HG03159 (cell line): ENCODE data around the gene DCDC1.

ENCODE experiments used
- ATAC-seq: cut with Tn5 transposase; IDR thresholded peaks from one replicate; pipeline ENCODE4 v1.9.1; 2021; ENCODE audit warnings: mild to moderate bottlenecking, moderate library complexity; ENCODE audit not compliant: unreplicated experiment

DCDC1 gene

DNA sequence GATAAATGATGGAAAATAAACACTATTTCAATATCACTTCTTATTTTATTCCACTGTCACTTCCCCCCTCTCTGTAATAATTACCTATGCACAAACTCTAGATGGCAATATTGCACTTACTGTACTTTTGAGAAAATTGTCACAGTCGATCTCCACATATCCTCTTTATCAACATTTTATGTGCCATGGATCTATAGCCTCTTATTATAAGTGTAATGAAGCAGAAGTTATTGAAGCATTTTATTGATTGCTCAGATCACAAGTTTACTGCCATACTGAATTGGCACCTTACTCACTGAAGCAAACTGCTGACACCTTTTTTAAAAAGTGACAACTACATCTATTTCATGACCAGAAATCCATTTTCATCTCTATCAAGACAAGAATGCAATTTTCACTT, 133.4 kb downstream of the DCDC1 start:
- no peak for ATAC-seq

DNA sequence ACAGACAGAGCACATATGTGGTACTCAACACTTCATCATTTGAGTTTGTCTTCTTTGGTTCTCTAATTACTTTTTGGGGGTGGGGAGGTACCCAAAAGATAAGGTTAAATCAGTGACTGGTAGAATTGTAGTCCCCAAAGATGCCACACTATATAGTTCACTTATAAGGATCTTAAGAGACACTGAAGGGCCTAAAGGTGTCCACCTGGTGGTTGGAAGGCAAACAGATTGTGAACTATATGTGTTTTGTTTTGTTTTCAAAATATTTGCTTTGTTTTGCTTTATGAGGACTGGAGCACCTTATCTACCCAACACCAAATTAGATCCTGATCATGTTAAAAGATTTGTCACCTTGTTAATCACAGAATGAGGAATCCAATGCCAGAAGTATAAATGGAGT, 136.1 kb downstream of the DCDC1 start:
- ATAC-seq: peak; percentile 67

DNA sequence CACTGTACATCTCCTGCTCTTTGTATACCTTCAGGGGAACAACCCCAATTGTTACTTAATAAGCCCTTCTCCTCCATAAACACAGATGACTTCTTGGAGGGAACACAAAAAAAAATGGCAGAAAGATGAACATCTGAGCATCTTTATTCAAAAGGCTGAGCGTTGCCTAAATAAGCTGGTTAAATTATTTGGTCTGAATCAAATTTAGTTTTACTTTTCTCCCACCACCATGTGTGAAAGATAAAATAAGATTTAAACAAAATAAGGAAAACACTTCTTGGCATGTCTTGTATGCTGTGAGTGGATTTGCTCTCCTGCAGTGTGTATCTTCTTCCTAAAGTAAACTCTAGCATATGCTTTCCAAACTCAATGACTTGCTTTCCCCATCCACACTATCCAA, 137.9 kb downstream of the DCDC1 start:
- no peak for ATAC-seq

DNA sequence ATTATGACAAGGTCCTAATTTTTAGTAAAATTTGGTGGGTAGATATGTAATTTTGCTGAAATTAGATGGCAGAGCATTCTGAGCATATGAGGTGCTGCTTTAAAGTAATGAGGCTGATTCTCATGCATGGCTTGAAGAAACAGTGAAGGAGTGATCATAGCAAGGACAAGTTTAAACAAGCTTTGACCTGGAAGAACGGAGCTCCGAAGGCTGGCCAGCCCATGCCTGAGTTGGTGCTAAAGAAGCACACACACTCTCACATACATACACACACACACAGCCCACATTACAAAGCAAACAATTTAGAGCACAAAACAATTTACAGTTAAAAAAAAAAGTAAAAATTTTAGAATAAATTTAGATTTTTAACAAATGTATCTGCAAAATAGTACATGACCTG, 150.7 kb downstream of the DCDC1 start:
- ATAC-seq: no peak

DNA sequence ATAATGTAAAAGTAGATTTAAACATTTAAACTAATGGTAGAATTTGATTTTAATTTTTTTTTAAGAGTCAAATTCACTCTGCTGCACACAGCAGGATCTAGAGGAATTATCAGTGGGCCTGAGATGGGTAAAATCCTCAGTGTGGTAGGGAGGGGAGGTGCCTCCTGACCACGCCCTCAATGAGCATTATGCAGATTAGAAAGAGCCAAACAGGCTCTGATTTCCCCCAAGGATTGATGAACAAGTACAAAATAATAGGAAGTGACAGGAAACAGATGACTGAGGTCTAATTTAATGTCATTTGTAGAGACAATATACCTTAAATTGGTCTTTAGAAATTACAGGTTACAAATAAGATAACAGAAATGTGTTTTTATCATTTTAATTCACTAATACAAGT, 155.2 kb downstream of the DCDC1 start:
- no peak for ATAC-seq

- no peak for ATAC-seq
Measured at GRCh38 chr11:31199378-31199777, 170.2 kb downstream of the DCDC1 start.

- no peak for ATAC-seq
Measured at GRCh38 chr11:31173926-31174680, 195.4 kb downstream of the DCDC1 start.

- peak; percentile 77 for ATAC-seq
Measured at GRCh38 chr11:31160504-31161422, 208.8 kb downstream of the DCDC1 start.

GRCh38 chr11:31150841-31151240, 218.7 kb downstream of the DCDC1 start:
- no peak for ATAC-seq

DNA sequence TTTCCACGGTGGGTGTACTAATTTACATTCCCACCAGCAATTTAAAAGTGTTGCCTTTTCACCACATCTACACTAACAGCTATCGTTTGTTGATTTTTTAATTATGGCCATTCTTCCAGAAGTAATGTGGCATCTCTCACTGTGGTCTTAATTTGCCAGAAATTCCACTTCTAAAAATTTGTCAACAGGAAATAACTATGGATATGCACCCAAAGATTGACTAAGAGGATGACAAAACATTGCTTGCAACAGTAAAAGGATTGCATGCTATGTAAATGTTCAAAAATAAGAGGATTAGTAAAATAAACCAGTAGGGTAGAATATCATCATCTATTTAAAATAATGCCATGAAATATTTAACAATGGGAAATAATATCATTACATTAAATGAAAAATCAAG, 219.5 kb downstream of the DCDC1 start:
- no peak for ATAC-seq

GRCh38 chr11:31141789-31142188, 227.8 kb downstream of the DCDC1 start:
- no peak for ATAC-seq

GRCh38 chr11:31139479-31139878, 230.1 kb downstream of the DCDC1 start:
- no peak for ATAC-seq

DNA sequence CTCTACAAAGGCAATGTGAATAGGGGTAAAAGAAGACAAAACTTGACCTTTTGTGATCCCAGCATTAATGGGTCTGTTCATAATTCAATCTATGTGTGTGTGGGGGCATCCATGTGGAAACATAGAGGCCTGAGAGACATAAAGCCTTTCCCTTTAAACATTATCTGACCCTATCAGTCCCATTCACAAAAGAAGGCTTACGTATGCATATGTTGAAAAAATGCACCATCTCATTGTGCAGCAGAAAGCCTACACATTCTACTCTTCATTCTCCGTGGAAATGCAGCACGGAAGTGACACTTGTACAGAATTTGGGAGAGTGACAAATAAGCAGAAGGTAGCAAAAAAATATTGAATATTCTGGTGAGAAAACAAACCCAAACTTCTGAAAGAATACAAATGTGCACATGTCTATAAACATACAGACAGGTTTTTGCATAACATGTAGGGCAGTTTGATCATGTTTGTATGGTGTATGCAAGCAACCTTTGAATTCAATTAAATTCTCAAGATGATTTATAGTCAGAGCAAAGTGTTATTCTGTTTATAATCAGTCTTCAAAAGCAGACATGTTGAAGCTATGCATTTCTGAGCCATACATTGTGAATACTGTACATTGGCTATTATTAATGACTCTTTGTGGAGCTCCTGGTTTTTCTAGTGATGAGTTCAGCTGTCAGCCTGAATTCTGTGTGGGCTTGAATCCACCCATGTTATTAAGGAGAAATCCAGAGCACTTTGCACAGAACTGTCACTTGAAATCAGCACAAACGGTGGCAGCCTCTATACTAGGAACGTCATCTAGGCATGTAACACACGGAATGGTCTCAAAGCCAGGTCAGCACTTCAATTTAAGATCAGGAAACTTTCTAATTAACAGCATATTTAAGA, 236.8 kb downstream of the DCDC1 start:
- ATAC-seq: no peak

GRCh38 chr11:31131760-31132159, 237.8 kb downstream of the DCDC1 start:
- no peak for ATAC-seq

DNA sequence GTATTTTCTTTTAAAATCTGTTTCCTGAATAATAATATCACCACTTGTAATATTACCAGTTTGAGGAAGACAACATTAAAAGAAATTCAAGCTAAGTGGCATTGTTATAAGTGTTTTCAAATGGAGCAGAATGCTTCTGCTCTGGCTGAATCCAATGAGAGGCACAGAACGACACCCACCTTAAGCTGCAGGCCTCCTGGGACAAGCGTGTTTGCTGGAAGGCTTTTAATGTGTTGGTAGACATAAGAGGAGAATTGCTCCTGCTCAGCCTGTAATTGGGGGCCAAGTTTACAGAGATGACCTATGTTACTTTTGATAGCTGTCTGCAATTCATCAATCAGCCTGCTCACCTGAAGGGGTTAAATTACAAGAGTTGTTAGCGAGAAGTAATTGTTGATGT, 242.2 kb downstream of the DCDC1 start:
- ATAC-seq: no peak

GRCh38 chr11:31120428-31120827, 249.1 kb downstream of the DCDC1 start:
- ATAC-seq: no peak

- ATAC-seq: no peak
Measured at GRCh38 chr11:31118566-31118965, 251.0 kb downstream of the DCDC1 start.

GRCh38 chr11:31117038-31117437, 252.5 kb downstream of the DCDC1 start:
- ATAC-seq: no peak

- ATAC-seq: no peak
Measured at GRCh38 chr11:31114442-31114841, 255.1 kb downstream of the DCDC1 start.

DNA sequence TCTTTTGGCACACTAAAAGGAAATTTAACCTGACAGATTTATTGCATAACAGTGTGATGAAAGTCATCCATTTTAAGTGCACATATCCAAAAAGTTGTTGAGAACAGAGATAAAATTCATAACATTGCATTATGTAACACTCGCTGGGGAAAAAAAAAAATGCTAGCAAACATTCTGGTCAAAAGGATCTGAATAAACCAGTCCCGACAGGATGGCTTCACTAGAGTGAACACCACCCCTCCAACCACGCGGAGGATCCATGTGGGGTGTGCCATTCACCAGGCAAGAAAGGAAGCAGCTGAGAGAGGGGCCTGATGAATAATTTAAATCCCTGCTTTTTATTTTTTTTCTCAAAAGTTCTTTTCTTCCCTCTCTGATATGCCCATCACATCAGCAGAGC, 258.7 kb downstream of the DCDC1 start:
- ATAC-seq: no peak

DNA sequence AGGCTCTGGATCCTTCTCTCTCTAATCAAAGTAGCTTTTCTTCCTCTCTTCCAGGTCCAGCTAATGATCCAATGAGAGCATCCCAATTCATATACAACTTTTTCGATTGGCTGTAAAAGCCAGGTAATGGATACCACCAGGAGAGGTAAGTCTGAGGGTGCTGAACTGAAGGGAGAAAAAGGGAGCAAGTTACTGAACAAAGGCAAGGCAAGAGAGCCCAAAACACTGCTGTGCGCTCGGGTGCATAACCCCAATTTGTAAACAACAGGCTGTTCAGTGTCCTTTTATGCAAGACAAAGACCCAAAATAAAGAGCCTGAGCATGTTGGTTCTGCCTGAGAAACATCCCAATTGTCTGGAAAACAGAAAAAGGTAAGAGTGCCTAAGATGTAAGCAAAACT, 260.1 kb downstream of the DCDC1 start:
- ATAC-seq: no peak
